GM12878 (cell line): ENCODE measurements around the gene ODAD4. TPM values are rescaled to one million over a fixed set of nuclear protein-coding genes. Genes with fewer than 3 reads are reported as not detected.

Source experiments
- ATF7 ChIP-seq: fragments of 450-650 bp; IDR thresholded peaks from 2 replicates; pipeline ENCODE4 v1.6.1; 2016; ENCODE audit warnings: low read depth, mild to moderate bottlenecking
- BCL3 ChIP-seq: IDR thresholded peaks from 2 replicates; pipeline ENCODE4 v1.6.1; 2011; ENCODE audit warnings: borderline replicate concordance, low read depth, mild to moderate bottlenecking, moderate library complexity, low read length; ENCODE audit not compliant: insufficient read depth, poor library complexity, severe bottlenecking
- BHLHE40 ChIP-seq, 2 experiments: fragments of 450-650 bp in 1 of 2; IDR thresholded peaks; 2 replicates each; pipeline ENCODE4 v1.6.1; 2011 to 2017; ENCODE audit warnings: low read depth in 2 of 2, borderline replicate concordance in 1 of 2, improper control_type of control experiment in 1 of 2, low read length in 1 of 2, mild to moderate bottlenecking in 1 of 2
- DPF2 ChIP-seq: fragments of 450-650 bp; IDR thresholded peaks from 2 replicates; pipeline ENCODE4 v1.6.1; 2017; ENCODE audit warnings: mild to moderate bottlenecking
- GABPA ChIP-seq: IDR thresholded peaks from 2 replicates; pipeline ENCODE4 v1.6.1; 2014; ENCODE audit warnings: antibody characterized with exemption, low read depth, mild to moderate bottlenecking, inconsistent platforms
- HDAC6 ChIP-seq: fragments of 200-600 bp; sonication (generic); IDR thresholded peaks from one replicate; pipeline ENCODE4 v1.8.0; 2017; ENCODE audit warnings: antibody characterized with exemption; ENCODE audit not compliant: unreplicated experiment
- IKZF1 ChIP-seq: fragments of 450-650 bp; conservative IDR thresholded peaks from 2 replicates; pipeline ENCODE4 v1.6.1; 2017; ENCODE audit warnings: antibody characterized with exemption, mild to moderate bottlenecking
- IRF5 ChIP-seq: fragments of 450-650 bp; IDR thresholded peaks from 2 replicates; pipeline ENCODE4 v1.6.1; 2017; ENCODE audit warnings: borderline replicate concordance
- KLF5 ChIP-seq: fragments of 450-650 bp; IDR thresholded peaks from 2 replicates; pipeline ENCODE4 v1.6.1; 2014; ENCODE audit warnings: mild to moderate bottlenecking; ENCODE audit not compliant: partially characterized antibody
- MTA3 ChIP-seq: IDR thresholded peaks from 2 replicates; pipeline ENCODE4 v1.6.1; 2012; ENCODE audit warnings: low read length, inconsistent platforms, borderline replicate concordance
- MXI1 ChIP-seq: fragments of 150-350 bp; IDR thresholded peaks from 2 replicates; pipeline ENCODE4 v1.6.1; 2011; ENCODE audit warnings: low read depth, mild to moderate bottlenecking, inconsistent platforms, low read length, improper control_type of control experiment
- NBN ChIP-seq: fragments of 450-650 bp; IDR thresholded peaks from 2 replicates; pipeline ENCODE4 v1.6.1; 2016
- REST ChIP-seq: IDR thresholded peaks from 2 replicates; pipeline ENCODE4 v1.6.1; 2012; ENCODE audit warnings: mild to moderate bottlenecking, low read depth, low read length
- RUNX3 ChIP-seq: IDR thresholded peaks from 2 replicates; pipeline ENCODE4 v1.6.1; 2012; ENCODE audit warnings: low read length, inconsistent platforms
- SIN3A ChIP-seq: IDR thresholded peaks from 2 replicates; pipeline ENCODE4 v1.6.1; 2012; ENCODE audit warnings: low read depth, low read length, improper control_type of control experiment
- TCF12 ChIP-seq: IDR thresholded peaks from 2 replicates; pipeline ENCODE4 v1.6.1; 2011; ENCODE audit warnings: low read depth, mild to moderate bottlenecking, low read length
- YY1 ChIP-seq: IDR thresholded peaks from 2 replicates; pipeline ENCODE4 v1.6.1; 2011; ENCODE audit warnings: low read depth, mild to moderate bottlenecking, low read length
- ZNF384 ChIP-seq: IDR thresholded peaks from 2 replicates; pipeline ENCODE4 v1.6.1; 2012; ENCODE audit warnings: low read depth, mild to moderate bottlenecking, low read length, improper control_type of control experiment, borderline replicate concordance
- ZNF592 ChIP-seq: fragments of 450-650 bp; IDR thresholded peaks from 2 replicates; pipeline ENCODE4 v1.6.1; 2017; ENCODE audit warnings: mild to moderate bottlenecking, moderate library complexity
- polyA plus RNA-seq, 11 experiments: library from polyadenylated mRNA; depleted of rRNA in 4 of 11; unstranded in 6 of 11; stranded (reverse) in 5 of 11; fragments of >200 nt; fragmentation: Nextera tagmentation in 4 of 11; fragmentation: Illumina TruSeq in 1 of 11; extraction: Ambion mirVana in 4 of 11; extraction: Trizol in 1 of 11; gene quantifications; 1 replicate in 1 of 11; 2 replicates in 10 of 11; pipeline versions ENCODE4 v1.2.1 to v1.2.3, GENCODE V29; 2011 to 2016; ENCODE audit warnings: inconsistent platforms in 2 of 11, missing spikeins in 2 of 11, low read depth in 1 of 11
- total RNA-seq, 4 experiments: library from RNA; depleted of rRNA in 3 of 4; stranded (reverse); fragments of >200 nt in 3 of 4; fragmentation: Illumina TruSeq in 1 of 4; extraction: Trizol in 1 of 4; gene quantifications; 2 replicates each; pipeline versions ENCODE4 v1.2.1 to v1.2.3, GENCODE V29; 2013 to 2021

ODAD4 gene
- total and polyA plus RNA-seq, 10 of the 15 experiments (the other 5 are each of a cell fraction or from before 2014, with no cell fraction given), result 0.10 to 0.73 (median 0.35) TPM

- TF ChIP-seq IKZF1, result peak; percentile 78
- TF ChIP-seq BHLHE40 (IDR thresholded peaks at IDR 0.05; ENCODE audit: borderline replicate concordance in 1 of 2, low read depth in 2 of 2, low read length in 1 of 2), result peak in 1 of 2 experiments; percentile 29; a peak in 1 of 4 replicates
- no peak for TF ChIP-seq ZNF592
- peak; percentile 92 for TF ChIP-seq NBN
- TF ChIP-seq ATF7, result no peak
- no peak for TF ChIP-seq TCF12
- TF ChIP-seq YY1, result peak; percentile 80
- TF ChIP-seq MXI1, result peak; percentile 81
- TF ChIP-seq SIN3A, result no peak
- no peak for TF ChIP-seq MTA3
- TF ChIP-seq KLF5, result no peak
- no peak for TF ChIP-seq REST
- TF ChIP-seq DPF2, result no peak; the same call in 1 of the 2 replicates
- TF ChIP-seq RUNX3, result peak; percentile 25; the same call in 1 of the 2 replicates
- peak; percentile 77 for TF ChIP-seq GABPA
- no peak for TF ChIP-seq HDAC6
- no peak for TF ChIP-seq ZNF384
- TF ChIP-seq BCL3, result no peak
- TF ChIP-seq IRF5, result no peak
These were observed at the start of gene ODAD4 (continued) for GRCh38 chr17:41930009-41930832.
